ENCODE measurements around the gene MAPK10.

The MAPK10 gene

DNA sequence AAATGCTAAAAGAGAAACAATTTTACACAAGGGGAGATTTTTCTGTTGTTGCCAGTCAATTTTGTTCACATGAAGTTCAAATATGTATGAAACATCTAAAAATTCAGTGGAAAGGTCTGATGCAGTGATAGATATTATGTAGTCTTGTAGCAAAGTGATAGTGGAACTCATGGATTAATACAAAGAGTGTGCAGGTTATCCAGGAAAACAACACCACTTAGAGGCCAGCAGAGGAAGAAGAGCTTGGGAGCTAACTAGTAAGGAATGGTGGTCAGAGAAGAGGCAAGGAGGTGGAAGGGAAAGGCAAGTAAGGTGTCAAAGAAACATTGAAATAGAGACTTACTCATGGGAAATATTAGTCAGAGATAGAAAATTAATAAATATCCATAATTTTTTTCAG, 395.6 kb downstream of the MAPK10 start:
- Histone ChIP-seq H3K27me3 (ENCODE audit: control insufficient read depth, insufficient read depth, low read length) (no peaks in the 10 kb centered on the region), H3K27ac (ENCODE audit: low read depth, low read length) (no peak overlapping the region), H3K9ac (ENCODE audit: low read depth, low read length) (no peak overlapping the region), H3K36me3 (ENCODE audit: control insufficient read depth, insufficient read depth, low read length) (no peaks in the 10 kb centered on the region), H3K9me3 (ENCODE audit: control insufficient read depth, insufficient read depth, low read length) (no peaks in the 10 kb centered on the region), H3K4me1 (ENCODE audit: control insufficient read depth, insufficient read depth, low read length) (no peaks in the 10 kb centered on the region), H3K4me3 (ENCODE audit: low read depth, low read length) (no peak overlapping the region)

DNA sequence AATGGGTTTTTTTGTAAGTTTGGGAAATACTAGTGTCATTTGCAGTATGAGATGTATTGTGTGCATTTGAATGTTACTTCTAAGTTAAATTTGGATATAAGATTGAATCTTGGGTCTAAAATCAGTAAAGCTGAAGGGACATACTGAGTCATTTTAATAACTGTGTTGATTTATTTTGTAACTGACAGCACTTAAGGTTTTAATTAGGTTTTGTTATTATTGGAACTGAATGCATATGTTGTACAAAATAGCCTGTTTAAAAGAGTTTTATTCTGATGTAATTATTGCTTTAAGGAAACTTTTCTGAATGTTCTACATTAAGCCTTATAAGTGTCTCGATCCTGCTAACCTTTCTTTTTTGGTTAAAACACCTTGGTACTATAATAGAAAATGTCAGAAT, 396.6 kb downstream of the MAPK10 start:
- Histone ChIP-seq H3K36me3 (ENCODE audit: control insufficient read depth, insufficient read depth, low read length) (no peaks in the 10 kb centered on the region), H3K27ac (ENCODE audit: low read depth, low read length) (no peak overlapping the region), H3K9me3 (ENCODE audit: control insufficient read depth, insufficient read depth, low read length) (no peaks in the 10 kb centered on the region), H3K27me3 (ENCODE audit: control insufficient read depth, insufficient read depth, low read length) (no peaks in the 10 kb centered on the region), H3K4me3 (ENCODE audit: low read depth, low read length) (no peak overlapping the region), H3K4me1 (ENCODE audit: control insufficient read depth, insufficient read depth, low read length) (no peaks in the 10 kb centered on the region), H3K9ac (ENCODE audit: low read depth, low read length) (no peak overlapping the region)

DNA sequence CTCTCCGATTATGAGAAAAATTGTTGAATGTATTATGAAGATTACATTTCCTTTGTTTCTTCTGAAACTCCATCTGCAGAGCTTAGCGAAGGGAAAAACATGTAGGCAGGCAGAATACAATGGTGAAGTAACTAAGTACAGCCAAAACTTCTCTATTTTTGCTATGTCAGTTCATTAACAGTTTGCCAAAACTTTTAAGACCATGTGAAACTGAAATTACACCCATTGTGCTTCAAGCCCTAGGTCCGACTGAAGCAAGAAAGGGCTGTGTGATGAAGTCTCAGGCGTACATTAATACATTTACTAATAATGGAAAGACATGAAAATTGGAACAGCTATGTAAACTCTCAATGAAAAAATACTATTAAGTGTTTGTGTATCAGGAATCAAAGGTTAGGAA, 398.0 kb downstream of the MAPK10 start:
- H3K27me3 ChIP-seq (ENCODE audit: control insufficient read depth, insufficient read depth, low read length): no peaks in the 10 kb centered on the region
- no peak overlapping the region for H3K9ac ChIP-seq (ENCODE audit: low read depth, low read length)
- no peak overlapping the region for H3K4me3 ChIP-seq (ENCODE audit: low read depth, low read length)
- H3K36me3 ChIP-seq (ENCODE audit: control insufficient read depth, insufficient read depth, low read length): no peaks in the 10 kb centered on the region
- no peaks in the 10 kb centered on the region for H3K9me3 ChIP-seq (ENCODE audit: control insufficient read depth, insufficient read depth, low read length)
- no peaks in the 10 kb centered on the region for H3K4me1 ChIP-seq (ENCODE audit: control insufficient read depth, insufficient read depth, low read length)
- H3K27ac ChIP-seq (ENCODE audit: low read depth, low read length): no peak overlapping the region

DNA sequence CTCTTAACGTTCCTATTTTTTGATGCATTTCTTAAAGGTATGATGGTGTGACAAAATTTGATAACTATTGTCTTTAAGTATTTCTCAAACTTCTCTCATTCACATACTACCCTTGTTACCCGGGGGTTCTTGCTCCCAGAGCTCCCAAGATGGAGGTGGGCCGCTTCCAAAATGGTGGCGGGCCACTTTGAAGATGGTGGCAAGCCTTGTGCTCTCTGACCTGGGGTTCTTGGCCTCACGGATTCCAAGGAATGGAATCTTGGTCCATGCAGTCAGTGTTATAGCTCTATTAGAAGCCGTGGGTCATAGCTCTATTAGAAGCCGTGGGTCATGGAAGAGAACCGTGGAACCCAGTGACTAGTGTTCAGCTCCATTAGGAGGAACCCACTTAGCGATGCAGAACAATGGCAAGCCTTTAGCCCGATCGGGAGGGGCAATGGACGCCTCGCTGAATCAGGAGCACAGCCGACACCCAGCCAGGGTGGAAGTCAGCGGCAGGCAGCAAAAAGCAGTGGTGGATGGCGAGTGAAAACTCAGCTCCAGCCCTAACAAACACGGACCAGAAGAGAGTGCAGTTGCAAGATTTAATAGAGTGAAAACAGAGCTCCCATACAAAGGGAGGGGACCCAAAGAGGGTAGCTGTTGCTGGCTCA, 403.4 kb downstream of the MAPK10 start:
- H3K36me3 ChIP-seq (ENCODE audit: control insufficient read depth, insufficient read depth, low read length): no peaks in the 10 kb centered on the region
- H3K4me3 ChIP-seq (ENCODE audit: low read depth, low read length): no peak overlapping the region
- H3K27ac ChIP-seq (ENCODE audit: low read depth, low read length): peak overlapping the region; percentile 31
- H3K27me3 ChIP-seq (ENCODE audit: control insufficient read depth, insufficient read depth, low read length): no peaks in the 10 kb centered on the region
- peaks cover 25% of the 10 kb centered on the region for H3K4me1 ChIP-seq (ENCODE audit: control insufficient read depth, insufficient read depth, low read length)
- H3K9ac ChIP-seq (ENCODE audit: low read depth, low read length): no peak overlapping the region
- no peaks in the 10 kb centered on the region for H3K9me3 ChIP-seq (ENCODE audit: control insufficient read depth, insufficient read depth, low read length)

DNA sequence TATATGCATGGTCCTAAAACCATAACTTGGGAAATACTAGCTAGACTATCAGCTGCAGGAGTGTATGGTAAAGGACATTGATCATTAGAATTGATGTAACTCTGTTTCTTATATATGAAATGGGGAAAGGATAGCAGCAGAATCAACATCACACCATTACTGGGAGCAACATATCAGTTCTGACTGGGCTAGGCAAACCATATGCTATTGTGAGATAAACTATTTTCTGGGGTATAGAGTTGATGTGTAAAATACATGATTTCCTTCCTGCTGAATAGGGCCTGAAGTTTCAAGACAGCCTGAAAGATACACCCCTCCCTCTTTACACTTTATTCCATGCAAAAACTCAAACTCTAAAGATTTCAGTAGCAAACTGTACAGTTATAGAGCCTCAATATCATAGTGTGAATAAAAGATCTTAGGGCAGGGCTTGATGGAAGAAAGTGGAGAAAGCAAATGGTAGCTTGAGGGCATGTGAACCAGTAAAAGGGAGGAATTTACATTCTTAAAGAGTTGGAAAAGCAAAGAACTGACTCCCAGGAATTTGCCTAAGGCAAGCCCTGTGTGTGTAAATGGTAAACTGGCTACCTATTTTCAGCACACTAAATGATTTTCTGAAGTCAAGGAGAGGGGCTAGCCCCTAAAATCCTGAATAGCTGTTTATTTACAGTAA, 404.1 kb downstream of the MAPK10 start:
- H3K36me3 ChIP-seq (ENCODE audit: control insufficient read depth, insufficient read depth, low read length): no peaks in the 10 kb centered on the region
- no peak overlapping the region for H3K9ac ChIP-seq (ENCODE audit: low read depth, low read length)
- H3K27ac ChIP-seq (ENCODE audit: low read depth, low read length): peak overlapping the region; percentile 31
- H3K4me1 ChIP-seq (ENCODE audit: control insufficient read depth, insufficient read depth, low read length): peaks cover 25% of the 10 kb centered on the region
- no peak overlapping the region for H3K4me3 ChIP-seq (ENCODE audit: low read depth, low read length)
- no peaks in the 10 kb centered on the region for H3K9me3 ChIP-seq (ENCODE audit: control insufficient read depth, insufficient read depth, low read length)
- no peaks in the 10 kb centered on the region for H3K27me3 ChIP-seq (ENCODE audit: control insufficient read depth, insufficient read depth, low read length)

DNA sequence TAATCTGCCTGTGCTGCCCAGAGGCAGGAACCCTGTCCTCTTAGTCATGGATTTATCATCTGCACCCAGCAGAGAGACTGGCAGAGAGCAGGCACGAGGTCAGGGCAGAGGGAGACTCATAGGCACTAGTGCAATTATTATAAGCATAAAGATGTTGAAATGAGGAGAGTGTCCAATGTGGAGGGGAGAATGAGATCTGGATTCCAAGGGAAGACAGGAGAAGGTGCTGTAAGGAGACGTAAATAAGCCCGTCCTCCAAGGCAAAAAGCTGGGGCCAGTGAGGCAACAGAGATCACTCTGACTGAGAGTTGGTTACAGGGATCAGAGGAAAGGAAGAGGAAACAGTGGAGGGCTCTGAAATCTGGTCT, 406.2 kb downstream of the MAPK10 start:
- no peak overlapping the region for H3K9ac ChIP-seq (ENCODE audit: low read depth, low read length)
- no peaks in the 10 kb centered on the region for H3K36me3 ChIP-seq (ENCODE audit: control insufficient read depth, insufficient read depth, low read length)
- H3K27me3 ChIP-seq (ENCODE audit: control insufficient read depth, insufficient read depth, low read length): no peaks in the 10 kb centered on the region
- H3K4me3 ChIP-seq (ENCODE audit: low read depth, low read length): no peak overlapping the region
- H3K4me1 ChIP-seq (ENCODE audit: control insufficient read depth, insufficient read depth, low read length): peaks cover 25% of the 10 kb centered on the region
- H3K9me3 ChIP-seq (ENCODE audit: control insufficient read depth, insufficient read depth, low read length): no peaks in the 10 kb centered on the region
- H3K27ac ChIP-seq (ENCODE audit: low read depth, low read length): no peak overlapping the region

DNA sequence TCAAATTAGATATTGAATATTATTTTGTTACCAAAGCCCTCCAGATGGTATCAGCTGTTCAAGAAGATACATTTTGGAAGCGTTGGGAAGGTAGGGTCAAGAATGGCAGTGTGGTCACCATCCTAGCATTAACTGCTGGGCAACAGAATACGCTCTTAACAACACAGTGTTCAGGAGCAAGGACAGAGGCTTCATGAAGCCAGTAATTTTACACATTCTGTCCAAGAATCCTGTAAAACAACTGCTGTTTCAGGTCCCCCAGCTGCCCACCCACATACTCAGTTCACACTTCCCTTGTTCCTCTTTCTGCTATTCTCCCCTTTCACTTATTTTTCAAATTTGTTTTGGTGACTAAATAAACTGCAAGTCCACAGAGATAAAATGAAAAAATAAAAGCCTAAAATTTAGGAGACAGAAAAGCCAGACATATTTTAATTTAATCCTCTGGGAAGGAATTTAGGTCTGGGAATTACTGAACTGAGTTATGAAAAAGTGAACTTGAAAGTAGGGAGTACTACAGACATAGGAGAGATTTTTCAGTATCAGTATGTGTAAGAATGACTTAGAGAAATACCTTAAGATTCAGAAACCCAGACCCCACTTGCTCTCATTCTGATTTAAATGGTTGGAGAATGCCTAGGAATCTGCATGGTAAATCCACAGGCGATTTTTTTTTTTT, 406.7 kb downstream of the MAPK10 start:
- H3K4me1 ChIP-seq (ENCODE audit: control insufficient read depth, insufficient read depth, low read length): peaks cover 25% of the 10 kb centered on the region
- no peak overlapping the region for H3K4me3 ChIP-seq (ENCODE audit: low read depth, low read length)
- H3K27ac ChIP-seq (ENCODE audit: low read depth, low read length): no peak overlapping the region
- H3K9me3 ChIP-seq (ENCODE audit: control insufficient read depth, insufficient read depth, low read length): no peaks in the 10 kb centered on the region
- no peak overlapping the region for H3K9ac ChIP-seq (ENCODE audit: low read depth, low read length)
- no peaks in the 10 kb centered on the region for H3K36me3 ChIP-seq (ENCODE audit: control insufficient read depth, insufficient read depth, low read length)
- H3K27me3 ChIP-seq (ENCODE audit: control insufficient read depth, insufficient read depth, low read length): no peaks in the 10 kb centered on the region

DNA sequence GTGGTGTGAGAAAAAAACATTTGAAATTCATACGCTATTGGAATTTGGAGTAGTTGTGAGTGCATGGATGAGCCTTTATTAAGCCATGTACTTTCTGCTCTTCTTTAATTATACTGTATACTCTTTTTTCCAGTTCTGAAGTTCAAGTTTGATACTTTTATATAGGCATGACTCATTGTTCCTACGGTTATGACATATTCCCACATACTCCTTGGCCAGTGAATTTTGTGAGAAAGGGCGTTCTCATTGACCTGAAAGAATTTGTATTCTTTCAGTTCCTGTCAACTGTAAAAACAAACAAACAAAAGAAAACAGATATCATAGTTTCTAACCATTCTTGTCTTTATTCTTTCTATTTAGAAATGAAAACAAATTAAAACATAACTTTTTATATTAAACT, 407.3 kb downstream of the MAPK10 start:
- Histone ChIP-seq H3K9me3 (ENCODE audit: control insufficient read depth, insufficient read depth, low read length) (no peaks in the 10 kb centered on the region), H3K27ac (ENCODE audit: low read depth, low read length) (no peak overlapping the region), H3K27me3 (ENCODE audit: control insufficient read depth, insufficient read depth, low read length) (no peaks in the 10 kb centered on the region), H3K36me3 (ENCODE audit: control insufficient read depth, insufficient read depth, low read length) (no peaks in the 10 kb centered on the region), H3K4me1 (ENCODE audit: control insufficient read depth, insufficient read depth, low read length) (peaks cover 25% of the 10 kb centered on the region), H3K4me3 (ENCODE audit: low read depth, low read length) (no peak overlapping the region), H3K9ac (ENCODE audit: low read depth, low read length) (no peak overlapping the region)

DNA sequence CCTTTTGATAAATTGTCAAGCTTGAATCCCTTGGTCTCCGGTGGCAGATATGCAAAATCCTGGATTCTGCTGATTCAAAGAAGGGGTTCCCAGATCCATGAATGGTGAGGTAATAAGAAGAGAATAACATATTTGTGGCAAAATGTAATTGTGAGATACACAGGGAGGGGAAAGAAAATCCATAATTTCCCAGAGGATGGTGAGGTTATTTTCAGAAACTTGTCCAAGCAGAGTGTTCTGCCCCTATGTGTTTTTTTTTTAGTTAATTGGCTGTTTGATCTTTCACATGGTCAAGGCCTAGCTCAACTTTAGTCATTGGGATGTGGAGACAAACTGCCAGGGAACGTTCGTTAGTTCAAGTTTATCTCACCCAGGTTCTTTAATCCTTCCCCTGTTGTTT, 408.8 kb downstream of the MAPK10 start:
- no peak overlapping the region for H3K4me3 ChIP-seq (ENCODE audit: low read depth, low read length)
- H3K9me3 ChIP-seq (ENCODE audit: control insufficient read depth, insufficient read depth, low read length): no peaks in the 10 kb centered on the region
- no peak overlapping the region for H3K27ac ChIP-seq (ENCODE audit: low read depth, low read length)
- no peak overlapping the region for H3K9ac ChIP-seq (ENCODE audit: low read depth, low read length)
- no peaks in the 10 kb centered on the region for H3K27me3 ChIP-seq (ENCODE audit: control insufficient read depth, insufficient read depth, low read length)
- peaks cover 20% of the 10 kb centered on the region for H3K4me1 ChIP-seq (ENCODE audit: control insufficient read depth, insufficient read depth, low read length)
- no peaks in the 10 kb centered on the region for H3K36me3 ChIP-seq (ENCODE audit: control insufficient read depth, insufficient read depth, low read length)

DNA sequence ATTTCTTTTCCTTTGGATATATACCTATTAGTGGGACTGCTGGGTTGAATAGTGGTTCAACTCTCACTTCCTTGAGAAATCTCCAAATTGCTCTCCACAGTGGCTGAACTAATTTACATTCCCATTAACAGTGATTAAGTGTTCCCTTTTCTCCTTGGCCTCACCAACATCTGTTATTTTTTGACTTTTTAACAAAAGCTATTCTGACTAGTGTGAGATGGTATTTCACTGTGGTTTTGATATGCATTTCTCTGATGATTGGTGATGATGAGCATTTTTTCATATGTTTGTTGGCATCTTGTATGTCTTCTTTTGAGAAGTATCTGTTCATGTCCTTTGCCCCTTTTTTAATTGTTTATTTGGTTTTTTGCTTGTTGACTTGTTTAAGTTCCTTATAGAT, 413.0 kb downstream of the MAPK10 start:
- Histone ChIP-seq H3K36me3 (ENCODE audit: control insufficient read depth, insufficient read depth, low read length) (no peaks in the 10 kb centered on the region), H3K4me1 (ENCODE audit: control insufficient read depth, insufficient read depth, low read length) (no peaks in the 10 kb centered on the region), H3K27ac (ENCODE audit: low read depth, low read length) (no peak overlapping the region), H3K27me3 (ENCODE audit: control insufficient read depth, insufficient read depth, low read length) (no peaks in the 10 kb centered on the region), H3K9ac (ENCODE audit: low read depth, low read length) (no peak overlapping the region), H3K9me3 (ENCODE audit: control insufficient read depth, insufficient read depth, low read length) (no peaks in the 10 kb centered on the region), H3K4me3 (ENCODE audit: low read depth, low read length) (no peak overlapping the region)

DNA sequence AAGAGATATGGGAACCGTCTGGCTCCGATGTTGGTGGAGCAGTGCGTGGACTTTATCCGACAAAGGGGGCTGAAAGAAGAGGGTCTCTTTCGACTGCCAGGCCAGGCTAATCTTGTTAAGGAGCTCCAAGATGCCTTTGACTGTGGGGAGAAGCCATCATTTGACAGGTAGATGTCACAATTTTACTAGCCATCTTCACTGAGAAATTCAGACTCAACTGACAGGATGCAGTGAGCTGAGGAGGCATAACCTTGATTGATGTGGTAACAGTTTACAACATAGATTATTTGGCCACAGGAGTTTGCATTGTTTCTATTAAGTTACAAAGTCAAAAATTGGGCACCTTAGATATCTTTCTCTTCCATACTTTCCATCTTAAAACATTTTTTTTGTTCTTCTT, 417.7 kb downstream of the MAPK10 start:
- H3K27me3 ChIP-seq (ENCODE audit: control insufficient read depth, insufficient read depth, low read length): no peaks in the 10 kb centered on the region
- no peaks in the 10 kb centered on the region for H3K9me3 ChIP-seq (ENCODE audit: control insufficient read depth, insufficient read depth, low read length)
- H3K27ac ChIP-seq (ENCODE audit: low read depth, low read length): no peak overlapping the region
- H3K4me3 ChIP-seq (ENCODE audit: low read depth, low read length): no peak overlapping the region
- no peaks in the 10 kb centered on the region for H3K4me1 ChIP-seq (ENCODE audit: control insufficient read depth, insufficient read depth, low read length)
- no peak overlapping the region for H3K9ac ChIP-seq (ENCODE audit: low read depth, low read length)
- no peaks in the 10 kb centered on the region for H3K36me3 ChIP-seq (ENCODE audit: control insufficient read depth, insufficient read depth, low read length)

Data from HUES48 (cell line).